ENCODE data around the gene MYL10. TPM values are rescaled to one million over a fixed set of nuclear protein-coding genes. Genes with fewer than 3 reads are reported as not detected.

MYL10 gene
- polyA plus RNA-seq, 1 of the 3 experiments (the other 2 are of a cell fraction) = not detected

DNA sequence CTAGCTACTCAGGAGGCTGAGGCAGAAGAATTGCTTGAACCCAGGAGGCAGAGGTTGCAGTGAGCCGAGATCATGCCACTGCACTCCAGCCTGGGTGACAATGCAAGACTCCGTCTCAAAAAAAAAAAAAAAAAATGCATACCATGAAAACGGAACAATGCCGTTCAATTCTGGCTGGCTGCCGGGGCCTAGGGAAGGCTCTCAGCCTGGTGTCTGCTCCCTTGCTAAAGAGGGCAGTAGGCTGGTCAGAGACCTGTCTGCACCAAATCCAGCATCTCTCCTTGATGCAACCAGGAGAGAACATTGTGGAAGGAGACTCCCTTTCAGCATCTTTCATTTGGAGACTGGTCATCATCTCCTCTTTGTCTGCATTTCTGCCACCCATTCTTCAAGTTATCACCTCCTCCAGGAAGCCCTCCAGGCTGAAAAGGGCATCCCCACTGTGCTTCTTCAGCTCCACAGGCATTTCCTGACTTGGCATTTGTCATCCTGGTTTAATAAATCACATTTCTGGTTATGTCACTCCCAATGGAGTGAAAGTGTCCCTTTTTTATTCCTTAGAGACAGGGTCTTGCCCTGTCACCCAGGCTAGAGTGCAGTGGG lies 24.7 kb downstream of the MYL10 start:
- Histone ChIP-seq H2AFZ (ENCODE audit: low read depth) (no peak overlapping the region), H3K9me3 (no peaks in the 10 kb centered on the region), H3K27ac (ENCODE audit: low read depth in 2 of 2, low read length in 1 of 2) (no peak overlapping the region), H3K4me3 (ENCODE audit: low read depth in 2 of 2, low read length in 1 of 2) (no peak overlapping the region), H3K9me2 (no peaks in the 10 kb centered on the region), H4K20me1 (ENCODE audit: insufficient read depth) (no peaks in the 10 kb centered on the region), H3K36me3 (replicated peaks in 1 of 2; ENCODE audit: control insufficient read depth in 1 of 2, insufficient read depth in 2 of 2, low read length in 1 of 2) (no peaks in the 10 kb centered on the region), H3K79me2 (ENCODE audit: insufficient read depth) (no peaks in the 10 kb centered on the region), H3K4me1 (ENCODE audit: control insufficient read depth in 1 of 2, insufficient read depth in 2 of 2, low read depth in 1 of 2, low read length in 1 of 2) (peaks cover 0 to 4% of the 10 kb centered on the region in 2 experiments; a peak in 1 of 4 replicates), H3K4me2 (no peak overlapping the region), H3F3A (replicated peaks; ENCODE audit: insufficient read depth) (no peaks in the 10 kb centered on the region), H3K27me3 (ENCODE audit: insufficient read depth) (no peaks in the 10 kb centered on the region), H3K9ac (no peak overlapping the region)
- POLR2A ChIA-PET = no interaction called here
- TF ChIP-seq EZH2phosphoT487 (IDR thresholded peaks at IDR 0.05; ENCODE audit: borderline replicate concordance, low read depth) (no peak), YY1 (IDR thresholded peaks at IDR 0.05; ENCODE audit: low read depth) (no peak), ELF1 (IDR thresholded peaks at IDR 0.05) (no peak), EP300 (IDR thresholded peaks at IDR 0.05; ENCODE audit: borderline replicate concordance in 1 of 2, low read depth in 1 of 2, low read length in 1 of 2) (no peak), FOSL2 (IDR thresholded peaks at IDR 0.05; ENCODE audit: borderline replicate concordance, low read depth) (no peak), NFIC (IDR thresholded peaks at IDR 0.05; ENCODE audit: borderline replicate concordance) (no peak), RXRA (IDR thresholded peaks at IDR 0.05; ENCODE audit: borderline replicate concordance, low read depth) (no peak), GATA2 (CRISPR knock-in tag; IDR thresholded peaks at IDR 0.05) (no peak), SIN3A (IDR thresholded peaks at IDR 0.05; ENCODE audit: borderline replicate concordance, low read depth, low read length) (no peak)
- TF ChIP-seq, protein P1, sequence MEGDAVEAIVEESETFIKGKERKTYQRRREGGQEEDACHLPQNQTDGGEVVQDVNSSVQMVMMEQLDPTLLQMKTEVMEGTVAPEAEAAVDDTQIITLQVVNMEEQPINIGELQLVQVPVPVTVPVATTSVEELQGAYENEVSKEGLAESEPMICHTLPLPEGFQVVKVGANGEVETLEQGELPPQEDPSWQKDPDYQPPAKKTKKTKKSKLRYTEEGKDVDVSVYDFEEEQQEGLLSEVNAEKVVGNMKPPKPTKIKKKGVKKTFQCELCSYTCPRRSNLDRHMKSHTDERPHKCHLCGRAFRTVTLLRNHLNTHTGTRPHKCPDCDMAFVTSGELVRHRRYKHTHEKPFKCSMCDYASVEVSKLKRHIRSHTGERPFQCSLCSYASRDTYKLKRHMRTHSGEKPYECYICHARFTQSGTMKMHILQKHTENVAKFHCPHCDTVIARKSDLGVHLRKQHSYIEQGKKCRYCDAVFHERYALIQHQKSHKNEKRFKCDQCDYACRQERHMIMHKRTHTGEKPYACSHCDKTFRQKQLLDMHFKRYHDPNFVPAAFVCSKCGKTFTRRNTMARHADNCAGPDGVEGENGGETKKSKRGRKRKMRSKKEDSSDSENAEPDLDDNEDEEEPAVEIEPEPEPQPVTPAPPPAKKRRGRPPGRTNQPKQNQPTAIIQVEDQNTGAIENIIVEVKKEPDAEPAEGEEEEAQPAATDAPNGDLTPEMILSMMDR (IDR thresholded peaks at IDR 0.05) = no peak
- 82% methylated on average over 5 of the region's 5 CpGs for WGBS (ENCODE audit: low lambda C conversion rate)
- CTCF ChIA-PET = interaction anchor here (0.7 to 7.4 kb wide), 13 partner anchors 9 to 668 kb away, joined by 3 to 82 read pairs (median 16); partner anchors contain the start of gene CUX1
- DNase-seq = no peak

DNA sequence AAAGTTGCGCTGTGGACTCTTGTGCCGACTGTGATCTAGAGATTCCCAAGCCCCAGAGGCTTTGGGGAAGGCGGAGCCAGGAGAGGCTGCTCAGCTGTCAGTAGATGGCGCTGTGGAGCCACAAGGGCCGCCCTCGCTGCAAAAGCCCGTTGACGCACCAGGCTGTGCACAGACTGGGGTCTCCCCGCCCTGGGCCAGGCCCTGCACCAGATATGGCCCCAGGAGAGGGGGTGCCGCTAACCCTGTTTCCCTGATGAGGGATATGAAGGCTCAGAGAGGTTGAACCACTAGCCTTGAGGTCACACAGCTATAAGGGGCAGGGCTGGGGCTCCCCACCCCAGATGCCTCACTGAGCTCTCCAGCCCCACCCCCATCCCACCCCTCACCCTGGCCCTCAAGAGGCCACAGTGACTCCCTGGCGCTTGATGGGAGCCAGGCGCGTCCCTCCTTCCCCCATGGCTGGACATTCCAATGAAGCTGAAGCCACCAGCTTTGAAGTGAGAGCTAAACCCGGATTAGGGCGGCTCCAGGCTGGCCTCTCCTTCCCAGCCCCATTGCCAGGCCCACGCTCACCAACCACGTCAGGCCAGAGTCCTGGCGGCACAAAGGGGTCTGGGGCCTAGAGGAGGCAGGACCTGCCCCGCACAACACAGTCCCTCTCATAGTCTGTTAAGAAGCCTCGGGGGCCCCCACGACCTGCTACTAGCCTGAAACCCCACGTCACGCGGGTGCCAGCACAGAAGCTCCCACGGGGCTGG lies 26.4 kb downstream of the MYL10 start:
- Histone ChIP-seq H3K9ac (no peak overlapping the region), H3K4me1 (ENCODE audit: control insufficient read depth in 1 of 2, insufficient read depth in 2 of 2, low read depth in 1 of 2, low read length in 1 of 2) (peaks cover 0 to 11% of the 10 kb centered on the region in 2 experiments; a peak in 1 of 4 replicates), H2AFZ (ENCODE audit: low read depth) (peak overlapping the region; percentile 30; the same call in 1 of the 2 replicates)

More for the DNA sequence above, 26.4 kb downstream of the MYL10 start:
- Histone ChIP-seq H3K9me3 (no peaks in the 10 kb centered on the region), H3F3A (replicated peaks; ENCODE audit: insufficient read depth) (no peaks in the 10 kb centered on the region), H3K9me2 (no peaks in the 10 kb centered on the region), H3K4me3 (ENCODE audit: low read depth in 2 of 2, low read length in 1 of 2) (no peak overlapping the region; a peak in 1 of 4 replicates), H3K36me3 (replicated peaks in 1 of 2; ENCODE audit: control insufficient read depth in 1 of 2, insufficient read depth in 2 of 2, low read length in 1 of 2) (no peaks in the 10 kb centered on the region), H3K79me2 (ENCODE audit: insufficient read depth) (no peaks in the 10 kb centered on the region), H3K27ac (ENCODE audit: low read depth in 2 of 2, low read length in 1 of 2) (no peak overlapping the region), H3K27me3 (ENCODE audit: insufficient read depth) (no peaks in the 10 kb centered on the region), H3K4me2 (peak overlapping the region; percentile 20; the same call in 1 of the 2 replicates), H4K20me1 (ENCODE audit: insufficient read depth) (no peaks in the 10 kb centered on the region)
- DNase-seq = peak; percentile 94
- no peak for TF ChIP-seq SIN3A (IDR thresholded peaks at IDR 0.05; ENCODE audit: borderline replicate concordance, low read depth, low read length)
- TF ChIP-seq JUND (IDR thresholded peaks at IDR 0.05) = no peak
- TF ChIP-seq, protein P1 (IDR thresholded peaks at IDR 0.05) = peak; percentile 99
- TF ChIP-seq, protein P2, sequence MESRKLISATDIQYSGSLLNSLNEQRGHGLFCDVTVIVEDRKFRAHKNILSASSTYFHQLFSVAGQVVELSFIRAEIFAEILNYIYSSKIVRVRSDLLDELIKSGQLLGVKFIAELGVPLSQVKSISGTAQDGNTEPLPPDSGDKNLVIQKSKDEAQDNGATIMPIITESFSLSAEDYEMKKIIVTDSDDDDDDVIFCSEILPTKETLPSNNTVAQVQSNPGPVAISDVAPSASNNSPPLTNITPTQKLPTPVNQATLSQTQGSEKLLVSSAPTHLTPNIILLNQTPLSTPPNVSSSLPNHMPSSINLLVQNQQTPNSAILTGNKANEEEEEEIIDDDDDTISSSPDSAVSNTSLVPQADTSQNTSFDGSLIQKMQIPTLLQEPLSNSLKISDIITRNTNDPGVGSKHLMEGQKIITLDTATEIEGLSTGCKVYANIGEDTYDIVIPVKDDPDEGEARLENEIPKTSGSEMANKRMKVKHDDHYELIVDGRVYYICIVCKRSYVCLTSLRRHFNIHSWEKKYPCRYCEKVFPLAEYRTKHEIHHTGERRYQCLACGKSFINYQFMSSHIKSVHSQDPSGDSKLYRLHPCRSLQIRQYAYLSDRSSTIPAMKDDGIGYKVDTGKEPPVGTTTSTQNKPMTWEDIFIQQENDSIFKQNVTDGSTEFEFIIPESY (IDR thresholded peaks at IDR 0.05; ENCODE audit: borderline replicate concordance, low read depth) = no peak
- no peak for TF ChIP-seq MXI1 (IDR thresholded peaks at IDR 0.05; ENCODE audit: low read depth, low read length)
- no peak for TF ChIP-seq TCF12 (IDR thresholded peaks at IDR 0.05)
- peak; percentile 98 for TF ChIP-seq RAD21 (IDR thresholded peaks at IDR 0.05; ENCODE audit: low read length)
- TF ChIP-seq FOXJ3 (CRISPR knock-in tag; IDR thresholded peaks at IDR 0.05) = no peak
- TF ChIP-seq EZH2phosphoT487 (IDR thresholded peaks at IDR 0.05; ENCODE audit: borderline replicate concordance, low read depth) = no peak
- TF ChIP-seq RCOR1 (IDR thresholded peaks at IDR 0.05; ENCODE audit: low read length) = peak; percentile 52
- TF ChIP-seq SMC3 (IDR thresholded peaks at IDR 0.05; ENCODE audit: low read depth, low read length) = peak; percentile 97
- TF ChIP-seq NFIC (IDR thresholded peaks at IDR 0.05; ENCODE audit: borderline replicate concordance) = no peak
- peak; percentile 77 for TF ChIP-seq CHD2 (IDR thresholded peaks at IDR 0.05; ENCODE audit: low read length, partially characterized antibody)
- no peak for TF ChIP-seq GATA2 (CRISPR knock-in tag; IDR thresholded peaks at IDR 0.05)
- TF ChIP-seq EP300 (IDR thresholded peaks at IDR 0.05; ENCODE audit: borderline replicate concordance in 1 of 2, low read depth in 1 of 2, low read length in 1 of 2) = peak in 1 of 2 experiments; percentile 8; a peak in 1 of 4 replicates
- ChIA-PET POLR2A (interaction anchor here (0.6 kb wide), 1 partner anchor 17 kb away, joined by 3 read pairs; no protein-coding TSS in a partner anchor), CTCF (interaction anchor here (0.6 to 7.4 kb wide), 82 partner anchors 9 to 791 kb away, joined by 3 to 82 read pairs (median 5); partner anchors contain the start of gene CUX1)
- 59% methylated on average over 21 of the region's 25 CpGs for WGBS (ENCODE audit: low lambda C conversion rate)
